T-helper 2 cell treated with Interferon-gamma antibody and Interleukin-4, amounts not matched to agents 5 μg/mL and 100 μg/mL, for 36 hours (primary cell): ENCODE data around the gene LRPAP1.

Experiments used
- DNase-seq: peaks from one replicate; pipeline ENCODE4 v3.0.0; 2021; ENCODE audit warnings: low spot score
- H3K27ac Mint-ChIP-seq: one replicate; pipeline ENCODE4 v1.8.0; 2021; ENCODE audit warnings: mild to moderate bottlenecking, mixed read lengths
- H3K27me3 Mint-ChIP-seq: one replicate; pipeline ENCODE4 v1.8.0; 2021; ENCODE audit warnings: low read depth, mixed read lengths
- H3K36me3 Mint-ChIP-seq: one replicate; pipeline ENCODE4 v1.8.0; 2021; ENCODE audit warnings: low read depth, mixed read lengths
- H3K4me1 Mint-ChIP-seq: one replicate; pipeline ENCODE4 v1.8.0; 2021; ENCODE audit warnings: low read depth, mixed read lengths
- H3K4me3 Mint-ChIP-seq: one replicate; pipeline ENCODE4 v1.8.0; 2022; ENCODE audit warnings: mild to moderate bottlenecking, moderate library complexity, mixed read lengths
- H3K9me3 Mint-ChIP-seq: one replicate; pipeline ENCODE4 v1.8.0; 2021; ENCODE audit warnings: mixed read lengths

The LRPAP1 gene

DNA sequence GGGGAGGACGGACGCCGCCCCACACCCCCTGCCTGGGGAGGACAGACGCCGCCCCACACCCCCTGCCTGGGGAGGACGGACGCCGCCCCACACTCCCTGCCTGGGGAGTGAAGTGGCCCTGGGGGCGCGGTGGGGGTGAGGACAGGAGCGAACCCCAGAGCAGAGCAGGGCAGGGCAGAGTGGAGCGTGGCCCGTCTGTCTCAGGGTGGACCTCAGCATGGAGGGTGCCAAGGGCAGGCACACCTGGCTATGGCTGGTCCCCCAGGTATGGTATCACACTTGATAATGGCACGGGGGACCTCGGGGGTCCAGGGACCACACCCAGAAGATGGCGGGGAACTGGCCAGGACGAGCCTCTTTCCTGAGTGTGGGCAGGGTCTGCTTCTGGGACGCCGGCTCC lies 9.6 kb downstream of the LRPAP1 start:
- DNase-seq = no peak
- H3K4me1 Mint-ChIP-seq = no peaks in the 10 kb centered on the region
- no peak overlapping the region for H3K4me3 Mint-ChIP-seq
- H3K27me3 Mint-ChIP-seq = no peaks in the 10 kb centered on the region
- H3K36me3 Mint-ChIP-seq = peaks cover 14% of the 10 kb centered on the region
- H3K27ac Mint-ChIP-seq = no peak overlapping the region
- no peaks in the 10 kb centered on the region for H3K9me3 Mint-ChIP-seq

DNA sequence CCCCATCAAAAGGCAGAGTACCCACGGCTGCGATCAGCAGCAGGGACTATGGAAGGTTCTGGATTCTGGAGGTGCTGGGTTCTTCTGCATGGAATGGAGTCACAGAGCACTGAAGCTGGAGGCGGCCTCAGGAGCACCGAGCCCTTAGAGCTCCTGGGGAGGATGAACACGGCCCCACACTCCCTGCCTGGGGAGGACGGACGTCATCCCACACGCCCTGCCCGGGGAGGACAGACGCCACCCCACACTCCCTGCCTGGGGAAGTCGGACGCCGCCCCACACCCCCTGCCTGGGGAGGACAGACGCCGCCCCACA lies 9.9 kb downstream of the LRPAP1 start:
- H3K27me3 Mint-ChIP-seq = no peaks in the 10 kb centered on the region
- H3K9me3 Mint-ChIP-seq = no peaks in the 10 kb centered on the region
- peaks cover 17% of the 10 kb centered on the region for H3K36me3 Mint-ChIP-seq
- H3K4me1 Mint-ChIP-seq = no peaks in the 10 kb centered on the region
- no peak for DNase-seq
- H3K27ac Mint-ChIP-seq = no peak overlapping the region
- H3K4me3 Mint-ChIP-seq = no peak overlapping the region

DNA sequence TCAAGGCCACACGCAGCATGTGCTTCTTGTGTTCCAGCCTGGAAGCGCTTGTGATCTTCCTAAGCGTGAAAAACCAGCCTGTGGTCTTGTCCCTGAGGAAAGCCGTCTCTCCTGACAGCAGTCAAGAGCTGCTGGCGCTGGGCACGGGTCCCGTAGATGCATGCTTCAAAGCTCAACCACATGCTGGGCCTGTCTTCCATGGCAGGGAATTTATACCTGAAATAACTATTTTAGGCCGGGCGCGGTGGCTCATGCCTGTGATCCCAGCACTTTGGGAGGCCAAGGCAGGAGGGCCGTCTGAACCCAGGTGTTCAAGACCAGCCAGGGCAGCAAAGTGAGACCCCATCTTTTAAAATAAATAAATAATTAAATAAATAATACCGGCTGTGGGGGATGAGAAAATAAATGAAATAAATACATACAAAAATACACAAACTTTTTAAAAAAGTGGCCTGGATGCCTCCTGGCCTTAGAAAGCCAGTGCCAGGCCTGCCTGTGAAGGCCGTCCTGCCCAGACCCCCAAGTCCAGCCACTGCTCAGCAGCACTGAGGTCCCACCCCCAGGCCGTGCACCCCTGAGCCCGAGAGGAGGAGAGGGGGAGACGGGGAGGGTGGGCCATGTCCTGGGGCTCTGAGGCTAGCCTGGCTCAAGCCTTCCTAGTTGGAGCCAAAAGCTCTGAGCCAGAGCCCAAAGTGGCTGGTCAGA lies 10.4 kb downstream of the LRPAP1 start:
- no peak overlapping the region for H3K27ac Mint-ChIP-seq
- H3K27me3 Mint-ChIP-seq = no peaks in the 10 kb centered on the region
- no peak for DNase-seq
- no peaks in the 10 kb centered on the region for H3K4me1 Mint-ChIP-seq
- H3K9me3 Mint-ChIP-seq = no peaks in the 10 kb centered on the region
- H3K4me3 Mint-ChIP-seq = no peak overlapping the region
- H3K36me3 Mint-ChIP-seq = peaks cover 20% of the 10 kb centered on the region

DNA sequence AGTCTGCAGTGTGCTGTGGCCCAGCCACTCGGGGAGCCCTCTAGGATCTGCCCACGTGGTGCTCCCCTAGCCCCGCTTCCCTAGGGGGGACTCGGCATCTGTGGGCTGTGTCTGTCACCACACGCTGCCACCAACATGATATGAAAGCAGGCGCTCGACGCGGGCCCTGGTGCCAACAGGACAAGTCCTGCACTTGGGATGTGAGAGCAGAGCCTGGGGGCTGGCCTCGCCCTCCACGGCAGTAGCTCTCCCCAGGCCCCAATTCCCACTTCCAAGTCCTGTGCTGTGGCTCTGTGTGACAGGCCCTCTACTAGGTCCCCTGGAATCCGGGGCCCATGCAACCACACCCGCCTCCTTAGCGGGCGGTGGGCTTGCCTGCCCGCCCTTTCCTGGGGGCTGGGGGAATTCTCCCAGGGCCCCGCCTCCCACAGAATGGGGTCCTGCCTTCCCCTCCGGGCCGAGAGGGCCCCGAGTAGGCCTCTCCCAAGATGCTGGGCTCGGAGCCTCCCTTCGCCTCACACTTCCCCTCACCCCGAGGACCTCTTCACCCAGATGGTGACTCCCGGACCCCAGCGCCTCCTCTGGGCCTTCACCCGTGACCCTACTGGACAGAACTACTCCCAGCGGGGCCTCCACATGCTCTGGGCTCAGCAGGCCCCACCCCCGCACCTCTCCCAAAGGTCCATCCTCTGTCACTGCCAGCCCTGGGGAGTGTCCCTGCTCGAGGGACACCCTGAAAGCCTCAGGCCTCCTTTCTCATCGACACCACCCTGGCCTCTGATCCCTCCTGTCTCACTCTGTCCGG lies 11.2 kb downstream of the LRPAP1 start:
- Mint-ChIP-seq H3K27ac (no peak overlapping the region), H3K4me3 (no peak overlapping the region), H3K27me3 (no peaks in the 10 kb centered on the region), H3K4me1 (no peaks in the 10 kb centered on the region), H3K9me3 (no peaks in the 10 kb centered on the region), H3K36me3 (peaks cover 23% of the 10 kb centered on the region)
- no peak for DNase-seq

DNA sequence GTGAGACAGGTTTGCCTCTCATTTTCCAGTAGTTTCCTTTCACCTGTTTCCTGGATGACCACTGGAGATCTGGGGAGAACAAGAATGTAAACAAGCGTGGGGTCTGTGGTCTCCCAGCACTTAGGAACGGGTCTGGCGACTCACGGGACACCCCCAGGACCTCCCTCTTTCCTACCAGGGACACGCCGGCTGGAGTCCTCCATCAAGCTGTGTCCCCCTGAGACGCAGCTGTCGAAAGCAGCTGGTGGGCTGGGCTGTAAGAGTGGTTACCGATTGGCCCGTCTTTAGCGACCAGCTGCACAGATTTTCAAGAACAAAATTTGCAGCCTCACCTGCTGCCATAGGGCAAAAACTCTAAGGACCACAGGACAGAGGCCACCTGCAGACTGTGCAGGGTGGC lies 11.9 kb downstream of the LRPAP1 start:
- no peak for DNase-seq
- Mint-ChIP-seq H3K27ac (no peak overlapping the region), H3K4me3 (no peak overlapping the region), H3K9me3 (no peaks in the 10 kb centered on the region), H3K27me3 (no peaks in the 10 kb centered on the region), H3K36me3 (peaks cover 28% of the 10 kb centered on the region), H3K4me1 (no peaks in the 10 kb centered on the region)

DNA sequence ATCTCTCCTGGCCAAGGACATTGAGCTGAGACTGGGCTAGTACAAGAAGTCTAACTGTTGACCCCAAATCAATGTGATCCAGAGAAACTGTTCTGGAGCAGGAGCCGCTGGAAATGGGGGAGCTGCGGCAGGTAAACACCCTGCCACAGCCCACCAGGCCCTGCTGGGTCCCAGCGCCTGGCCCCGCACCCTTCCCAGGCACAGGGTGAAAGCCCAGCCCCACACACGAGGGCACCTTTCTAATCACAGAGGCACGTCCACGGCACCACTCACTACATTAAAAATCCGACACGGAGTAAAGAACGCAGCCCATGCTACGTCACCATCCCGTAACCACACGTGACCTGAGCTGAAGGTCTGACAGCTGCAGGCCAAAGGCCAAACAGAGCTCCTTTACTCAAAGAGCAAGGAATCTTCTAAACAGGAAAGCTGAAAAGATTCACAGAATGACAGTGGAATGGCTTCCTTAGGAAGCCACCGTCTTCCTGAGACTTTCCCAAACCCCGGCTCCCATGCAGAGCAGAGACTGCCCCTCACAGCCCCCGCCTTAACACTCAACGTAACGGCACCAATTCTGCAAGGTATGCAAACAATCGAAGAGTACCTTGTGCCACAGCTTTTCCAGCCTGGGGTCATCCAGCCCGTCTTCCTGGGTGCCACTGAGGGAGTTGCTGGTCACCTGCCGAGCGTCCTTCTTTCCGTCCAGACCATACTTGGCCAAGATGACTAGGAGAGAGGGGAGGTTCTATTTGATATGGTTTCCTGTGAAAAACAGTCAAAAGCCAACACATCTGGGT lies 12.6 kb downstream of the LRPAP1 start:
- no peak overlapping the region for H3K4me3 Mint-ChIP-seq
- no peaks in the 10 kb centered on the region for H3K9me3 Mint-ChIP-seq
- H3K4me1 Mint-ChIP-seq = no peaks in the 10 kb centered on the region
- H3K27ac Mint-ChIP-seq = no peak overlapping the region
- peaks cover 28% of the 10 kb centered on the region for H3K36me3 Mint-ChIP-seq
- H3K27me3 Mint-ChIP-seq = no peaks in the 10 kb centered on the region
- no peak for DNase-seq

DNA sequence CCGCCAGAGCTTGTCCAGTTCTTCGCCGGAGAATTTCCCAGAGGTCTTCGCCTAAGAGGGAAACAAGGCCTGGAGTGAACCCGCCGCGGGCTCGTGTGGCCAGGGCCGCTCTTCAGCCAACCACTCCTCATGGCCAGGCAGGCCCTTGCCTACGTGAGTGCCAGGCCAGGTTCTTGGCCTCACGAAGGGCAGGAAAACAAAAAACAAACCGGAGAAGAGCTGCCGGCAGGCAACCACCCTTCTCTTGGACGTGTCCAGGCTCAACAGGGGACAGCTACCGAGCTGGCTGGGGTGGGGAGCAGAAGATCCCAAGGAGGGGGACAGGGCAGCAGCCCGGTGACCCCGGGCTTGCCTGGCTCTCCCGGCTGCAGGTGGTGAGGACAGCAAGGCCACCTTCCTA lies 13.3 kb downstream of the LRPAP1 start:
- Mint-ChIP-seq H3K36me3 (peaks cover 30% of the 10 kb centered on the region), H3K27me3 (no peaks in the 10 kb centered on the region), H3K4me1 (no peaks in the 10 kb centered on the region), H3K4me3 (no peak overlapping the region), H3K27ac (no peak overlapping the region), H3K9me3 (no peaks in the 10 kb centered on the region)
- no peak for DNase-seq

DNA sequence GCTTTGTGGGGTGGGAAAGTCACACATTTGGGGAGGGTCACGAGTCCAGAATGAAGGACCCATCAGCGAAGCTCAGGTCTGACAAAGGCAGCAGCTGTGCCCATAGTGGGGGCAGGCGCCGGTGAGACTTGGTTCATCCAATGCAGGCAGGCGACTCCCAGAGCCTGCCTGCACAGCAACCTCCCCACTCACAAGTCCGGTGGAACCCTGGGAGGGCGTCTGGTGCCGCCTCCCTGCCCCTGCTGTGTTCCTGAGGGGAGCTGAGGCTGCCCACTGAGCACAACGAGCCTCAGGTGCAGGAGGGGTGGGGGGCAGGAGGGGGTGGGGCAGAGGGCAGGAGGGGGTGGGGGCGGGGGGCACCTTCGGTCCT lies 13.7 kb downstream of the LRPAP1 start:
- Mint-ChIP-seq H3K4me1 (no peaks in the 10 kb centered on the region), H3K4me3 (no peak overlapping the region), H3K27ac (no peak overlapping the region), H3K27me3 (no peaks in the 10 kb centered on the region), H3K9me3 (no peaks in the 10 kb centered on the region), H3K36me3 (peaks cover 33% of the 10 kb centered on the region)
- no peak for DNase-seq

DNA sequence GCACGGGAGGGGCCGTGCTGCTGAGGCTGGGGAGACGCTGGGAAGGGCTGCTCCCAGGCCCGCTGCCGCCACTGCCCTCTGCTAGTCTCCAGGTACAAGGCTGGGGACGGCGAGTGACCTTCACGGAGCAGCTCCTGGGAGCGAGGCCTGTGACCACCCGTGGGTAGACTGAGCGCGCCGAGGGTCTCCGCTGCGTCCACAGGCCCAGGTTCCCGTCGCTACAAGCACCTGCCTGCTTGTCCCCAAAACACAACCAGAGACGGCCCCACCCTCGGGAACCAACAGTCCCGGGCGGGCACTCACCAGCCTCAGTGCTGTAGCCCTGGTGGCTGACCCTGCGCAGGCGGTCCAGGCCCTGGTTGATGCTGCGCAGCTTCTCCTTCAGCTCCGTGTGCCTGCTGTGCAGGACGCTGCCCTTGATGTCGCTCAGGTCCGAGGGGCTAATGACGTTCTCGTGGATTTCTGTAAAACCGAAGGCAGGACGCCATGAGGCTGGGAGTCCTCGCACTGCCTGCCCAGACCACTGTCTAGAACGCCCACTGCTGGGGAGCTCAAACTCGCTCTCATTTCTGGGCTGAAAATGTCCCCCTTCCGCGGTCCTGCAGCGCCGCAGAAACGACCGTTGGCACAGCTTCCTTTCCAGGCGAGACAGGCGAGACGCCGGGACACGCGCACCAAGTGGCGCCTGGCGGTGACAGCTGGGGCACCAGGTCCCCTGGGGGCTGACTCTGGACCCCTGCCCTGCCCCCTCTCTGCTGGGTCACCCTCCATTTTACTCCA lies 14.3 kb downstream of the LRPAP1 start:
- no peaks in the 10 kb centered on the region for H3K4me1 Mint-ChIP-seq
- H3K27ac Mint-ChIP-seq = no peak overlapping the region
- H3K27me3 Mint-ChIP-seq = no peaks in the 10 kb centered on the region
- H3K36me3 Mint-ChIP-seq = peaks cover 30% of the 10 kb centered on the region
- no peaks in the 10 kb centered on the region for H3K9me3 Mint-ChIP-seq
- DNase-seq = no peak
- H3K4me3 Mint-ChIP-seq = no peak overlapping the region

DNA sequence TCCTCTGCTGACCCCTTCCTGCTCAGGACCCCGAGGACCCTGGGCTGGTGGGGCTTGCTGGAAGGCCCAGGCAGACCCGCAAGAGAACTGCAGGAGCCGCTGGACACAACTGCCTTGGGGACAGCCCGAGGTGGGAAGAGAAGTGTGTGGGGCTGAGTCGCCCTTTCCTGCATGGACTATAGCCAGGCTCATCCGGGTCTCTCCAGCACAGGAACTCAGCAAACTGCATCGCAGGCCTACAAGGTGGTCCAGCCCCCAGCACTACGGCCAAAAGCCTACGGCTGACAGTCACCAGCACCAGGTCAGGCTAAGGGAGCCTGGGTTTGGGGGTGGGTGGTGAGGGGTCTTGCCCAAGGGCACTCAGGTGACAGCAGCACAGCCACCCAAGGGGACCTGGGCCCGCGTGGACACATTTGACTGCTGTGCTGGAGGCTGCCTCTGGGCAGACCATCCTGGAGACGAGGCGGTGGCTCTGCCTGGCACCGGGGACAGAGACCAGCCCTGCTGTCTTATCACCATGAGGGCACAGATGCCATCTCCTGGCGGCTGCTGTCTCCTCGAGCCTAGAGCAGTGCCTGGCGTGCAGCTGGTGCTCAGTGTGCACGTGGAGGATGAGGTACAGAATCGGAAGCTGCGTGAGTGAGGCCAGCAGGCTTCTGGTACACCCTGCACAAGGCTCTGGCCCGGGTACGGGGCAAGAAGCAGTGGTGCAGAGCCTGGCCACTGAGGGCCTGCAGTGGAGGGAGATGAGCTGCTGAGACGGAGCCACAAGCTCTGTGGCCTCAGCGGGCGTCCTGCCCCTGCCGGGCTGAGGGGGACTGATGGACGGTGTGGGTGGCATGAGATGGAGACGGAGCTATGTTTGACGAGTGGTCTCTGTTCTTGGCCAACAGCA lies 15.1 kb downstream of the LRPAP1 start:
- H3K36me3 Mint-ChIP-seq = peaks cover 38% of the 10 kb centered on the region
- no peaks in the 10 kb centered on the region for H3K4me1 Mint-ChIP-seq
- no peaks in the 10 kb centered on the region for H3K9me3 Mint-ChIP-seq
- no peak for DNase-seq
- no peak overlapping the region for H3K4me3 Mint-ChIP-seq
- no peak overlapping the region for H3K27ac Mint-ChIP-seq
- no peaks in the 10 kb centered on the region for H3K27me3 Mint-ChIP-seq

DNA sequence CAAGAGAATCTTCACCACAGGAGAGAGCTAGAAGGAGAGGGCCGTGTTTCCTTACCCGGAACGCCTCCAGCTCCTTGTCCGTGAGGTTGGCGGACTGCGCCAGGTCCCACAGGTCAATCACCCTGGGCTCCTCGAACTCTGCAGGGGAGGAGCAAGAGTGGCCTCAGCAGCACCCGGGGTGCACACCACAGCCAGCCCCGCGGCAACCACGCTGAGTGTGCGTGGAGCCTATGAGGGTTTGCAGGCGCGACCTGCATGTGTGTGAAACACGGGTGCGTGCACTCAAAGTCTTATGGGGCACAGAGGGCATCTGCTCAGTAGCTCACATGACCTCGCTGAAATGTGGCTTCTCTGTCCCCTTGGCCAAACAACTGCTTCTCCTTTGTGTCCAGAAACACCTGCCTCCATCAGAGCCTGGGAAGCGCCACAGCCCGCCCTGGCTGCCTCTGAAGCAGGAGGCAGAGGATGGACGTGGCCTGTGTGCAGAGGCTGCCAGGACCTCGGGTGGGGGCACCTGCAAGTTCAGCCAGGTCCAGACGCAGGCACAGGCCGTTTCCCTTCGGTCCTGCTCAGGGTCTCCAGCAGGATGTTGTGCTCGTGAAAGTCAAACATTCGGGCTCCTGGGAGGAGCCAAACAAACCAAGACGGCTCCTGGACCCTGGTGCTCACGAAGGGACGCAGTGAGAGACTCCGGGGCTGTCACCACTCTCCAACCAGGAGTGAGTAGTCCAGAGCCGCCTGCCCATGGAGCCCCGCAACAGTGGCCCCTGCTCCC lies 16.0 kb downstream of the LRPAP1 start:
- Mint-ChIP-seq H3K36me3 (peaks cover 43% of the 10 kb centered on the region), H3K4me1 (no peaks in the 10 kb centered on the region), H3K4me3 (no peak overlapping the region), H3K27me3 (no peaks in the 10 kb centered on the region), H3K27ac (no peak overlapping the region), H3K9me3 (no peaks in the 10 kb centered on the region)
- no peak for DNase-seq

DNA sequence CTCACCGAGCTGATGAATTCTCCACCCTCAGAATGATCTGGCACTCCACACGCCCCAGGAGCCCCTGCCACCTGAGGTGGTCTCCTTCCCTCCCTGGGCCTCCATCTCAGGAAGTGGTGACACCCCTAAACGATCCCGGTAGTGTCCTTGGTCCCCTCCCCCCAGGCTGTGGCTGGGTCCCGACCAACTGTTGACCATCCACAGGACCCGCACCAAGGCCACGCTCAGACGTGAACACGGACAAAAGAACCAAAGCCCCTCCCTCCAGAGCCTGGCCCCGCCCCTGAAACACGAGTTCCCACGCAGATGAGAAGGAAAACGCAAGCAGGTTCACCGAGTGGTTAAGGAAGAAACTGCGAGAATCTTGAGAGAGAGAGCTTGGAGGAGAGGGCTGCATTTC lies 16.6 kb downstream of the LRPAP1 start:
- Mint-ChIP-seq H3K4me3 (no peak overlapping the region), H3K4me1 (no peaks in the 10 kb centered on the region), H3K36me3 (peaks cover 49% of the 10 kb centered on the region), H3K27me3 (no peaks in the 10 kb centered on the region), H3K9me3 (peaks cover 4% of the 10 kb centered on the region), H3K27ac (no peak overlapping the region)
- DNase-seq = no peak
